ENCODE data around the gene TOMM40.
"Not testable (repeated sequence)": the region's sequence is repeated elsewhere in the genome, so short reads cannot be mapped to it uniquely, and the experiment has no call there.

DNA sequence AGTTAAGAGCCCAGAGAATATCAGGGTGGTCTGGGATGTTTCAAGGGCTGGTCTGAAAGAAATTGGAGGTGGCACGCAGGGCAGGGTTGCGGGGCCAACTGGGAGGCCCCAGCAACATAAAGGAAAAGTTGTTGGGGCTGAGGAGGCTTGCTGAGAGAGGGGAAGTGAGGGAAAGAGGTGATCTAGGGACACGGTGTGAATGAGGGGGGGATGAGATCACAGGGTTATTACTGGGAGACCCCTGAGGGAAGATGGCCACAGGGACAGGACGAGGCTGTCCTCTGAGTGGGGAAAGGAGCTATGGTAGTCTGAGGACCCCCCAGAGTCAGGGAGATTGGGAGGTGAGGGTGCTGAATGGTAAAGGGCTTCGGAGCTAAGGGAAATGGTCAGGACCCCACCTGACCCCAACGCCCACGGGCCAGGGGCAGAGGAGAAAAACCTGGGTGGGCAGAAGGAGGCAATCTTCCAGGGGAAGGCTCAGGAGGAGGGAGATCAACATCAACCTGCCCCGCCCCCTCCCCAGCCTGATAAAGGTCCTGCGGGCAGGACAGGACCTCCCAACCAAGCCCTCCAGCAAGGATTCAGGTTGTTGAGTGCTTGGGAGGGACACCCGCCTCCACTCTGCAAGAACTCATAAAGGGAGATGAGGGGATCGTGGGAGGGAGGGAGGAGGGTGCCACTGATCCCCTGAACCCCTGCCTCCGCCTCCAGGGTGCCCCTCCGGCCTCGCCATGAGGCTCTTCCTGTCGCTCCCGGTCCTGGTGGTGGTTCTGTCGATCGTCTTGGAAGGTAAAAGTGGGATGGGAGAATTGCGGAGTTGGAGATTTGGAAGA, 35.4 kb downstream of the TOMM40 start:
- TF ChIP-seq, protein P1, sequence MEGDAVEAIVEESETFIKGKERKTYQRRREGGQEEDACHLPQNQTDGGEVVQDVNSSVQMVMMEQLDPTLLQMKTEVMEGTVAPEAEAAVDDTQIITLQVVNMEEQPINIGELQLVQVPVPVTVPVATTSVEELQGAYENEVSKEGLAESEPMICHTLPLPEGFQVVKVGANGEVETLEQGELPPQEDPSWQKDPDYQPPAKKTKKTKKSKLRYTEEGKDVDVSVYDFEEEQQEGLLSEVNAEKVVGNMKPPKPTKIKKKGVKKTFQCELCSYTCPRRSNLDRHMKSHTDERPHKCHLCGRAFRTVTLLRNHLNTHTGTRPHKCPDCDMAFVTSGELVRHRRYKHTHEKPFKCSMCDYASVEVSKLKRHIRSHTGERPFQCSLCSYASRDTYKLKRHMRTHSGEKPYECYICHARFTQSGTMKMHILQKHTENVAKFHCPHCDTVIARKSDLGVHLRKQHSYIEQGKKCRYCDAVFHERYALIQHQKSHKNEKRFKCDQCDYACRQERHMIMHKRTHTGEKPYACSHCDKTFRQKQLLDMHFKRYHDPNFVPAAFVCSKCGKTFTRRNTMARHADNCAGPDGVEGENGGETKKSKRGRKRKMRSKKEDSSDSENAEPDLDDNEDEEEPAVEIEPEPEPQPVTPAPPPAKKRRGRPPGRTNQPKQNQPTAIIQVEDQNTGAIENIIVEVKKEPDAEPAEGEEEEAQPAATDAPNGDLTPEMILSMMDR (conservative IDR thresholded peaks at IDR 0.05): not testable (repeated sequence)
- not testable (repeated sequence) for TF ChIP-seq ZFX (IDR thresholded peaks at IDR 0.05)
